HG03196 (cell line): ENCODE measurements around the gene MCRIP1.
A peak's percentile ranks its signal among the peaks of the same experiment; 100 is the strongest.

ENCODE experiments used
- ATAC-seq: cut with Tn5 transposase; IDR thresholded peaks from one replicate; pipeline ENCODE4 v1.9.1; 2021; ENCODE audit not compliant: unreplicated experiment

MCRIP1 gene

DNA sequence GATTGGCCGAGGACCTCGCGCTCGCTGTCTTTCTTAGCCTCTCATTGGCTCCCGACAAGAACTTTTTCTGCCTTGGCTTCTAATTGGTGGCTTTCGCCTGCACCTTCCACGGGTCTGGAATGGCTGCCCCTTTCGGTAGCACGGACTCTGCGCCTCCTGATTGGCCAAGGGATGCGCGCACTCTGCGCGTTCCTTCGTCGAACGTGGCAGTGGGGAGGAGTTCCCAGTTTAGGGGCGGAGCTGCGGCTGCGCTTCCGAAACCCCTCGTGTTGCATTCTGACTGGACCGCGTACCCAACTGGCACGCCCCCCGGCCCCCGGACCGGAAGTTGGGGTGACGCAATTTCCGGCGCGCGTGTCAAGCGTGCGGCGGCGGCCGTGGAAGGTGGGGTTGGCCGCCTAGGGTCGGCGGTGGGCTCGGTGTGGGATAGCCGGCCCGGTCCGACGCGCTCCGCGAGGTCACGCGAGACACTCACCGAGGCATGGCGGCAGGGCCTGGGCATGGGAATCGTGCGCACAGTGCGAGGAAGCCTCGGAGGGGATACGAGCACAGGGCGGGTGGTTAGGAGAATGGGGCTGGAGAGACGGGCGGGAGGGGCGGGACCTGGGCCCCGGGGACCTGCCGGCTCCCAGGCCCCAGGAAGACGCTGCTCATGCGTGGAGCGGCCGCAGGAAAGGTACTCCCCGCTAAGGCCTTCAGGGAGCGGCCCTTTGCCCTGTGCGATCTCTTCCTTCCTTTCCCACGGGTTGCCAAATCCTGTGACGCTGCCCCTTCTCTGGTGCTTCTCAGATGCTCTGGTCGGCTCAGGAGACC, 27.9 kb upstream of the MCRIP1 start:
- ATAC-seq = peak; percentile 77

DNA sequence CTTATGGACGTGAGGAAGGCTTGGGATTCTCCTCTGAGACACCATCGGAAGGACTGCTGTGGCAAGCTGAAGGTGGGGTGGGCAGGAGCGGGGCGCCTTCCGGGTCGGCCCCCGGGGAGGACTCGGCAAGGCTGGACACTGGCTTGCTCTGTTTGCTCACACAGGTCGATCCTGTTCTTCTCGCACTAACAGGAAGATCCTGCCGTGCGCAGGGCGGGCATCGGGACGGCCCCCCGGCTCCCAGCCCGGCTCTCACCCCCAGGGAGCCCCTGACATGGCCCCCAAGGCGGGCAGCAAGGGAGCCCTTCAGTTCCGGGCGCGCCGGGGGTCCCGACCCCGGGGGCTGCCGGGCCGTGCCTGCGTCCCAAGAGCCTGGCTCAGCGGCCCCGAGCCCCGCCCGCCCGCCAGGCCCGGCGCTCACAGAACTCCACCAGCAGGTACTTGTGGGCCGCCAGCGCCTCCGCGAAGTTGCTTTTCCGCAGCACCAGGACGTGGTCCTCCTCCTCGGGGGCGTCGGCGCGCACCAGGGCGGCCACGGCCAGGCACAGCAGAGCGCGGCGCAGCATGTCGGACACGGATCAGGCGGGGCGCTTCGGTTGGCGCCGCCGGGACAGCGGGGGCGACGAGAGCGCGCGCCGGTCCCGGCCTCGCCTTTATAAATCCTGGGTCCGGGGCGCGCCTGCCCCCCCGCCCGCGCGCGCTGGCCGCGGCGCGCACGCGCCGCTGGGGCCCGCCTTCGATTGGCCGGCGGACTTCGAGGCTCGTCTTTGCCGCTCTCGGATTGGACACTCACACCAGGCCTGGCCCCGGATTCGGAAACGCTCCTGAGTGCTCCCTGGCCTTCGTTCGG, 27.0 kb upstream of the MCRIP1 start, which contains the start of gene P4HB:
Gene P4HB (minus strand): TSS at position 630 of the 850 bp plus-strand sequence. CDS start 64 bp downstream, at position 566.
- ATAC-seq = peak; percentile 8

GRCh38 chr17:81858967-81859905, 26.1 kb upstream of the MCRIP1 start:
- no peak for ATAC-seq

DNA sequence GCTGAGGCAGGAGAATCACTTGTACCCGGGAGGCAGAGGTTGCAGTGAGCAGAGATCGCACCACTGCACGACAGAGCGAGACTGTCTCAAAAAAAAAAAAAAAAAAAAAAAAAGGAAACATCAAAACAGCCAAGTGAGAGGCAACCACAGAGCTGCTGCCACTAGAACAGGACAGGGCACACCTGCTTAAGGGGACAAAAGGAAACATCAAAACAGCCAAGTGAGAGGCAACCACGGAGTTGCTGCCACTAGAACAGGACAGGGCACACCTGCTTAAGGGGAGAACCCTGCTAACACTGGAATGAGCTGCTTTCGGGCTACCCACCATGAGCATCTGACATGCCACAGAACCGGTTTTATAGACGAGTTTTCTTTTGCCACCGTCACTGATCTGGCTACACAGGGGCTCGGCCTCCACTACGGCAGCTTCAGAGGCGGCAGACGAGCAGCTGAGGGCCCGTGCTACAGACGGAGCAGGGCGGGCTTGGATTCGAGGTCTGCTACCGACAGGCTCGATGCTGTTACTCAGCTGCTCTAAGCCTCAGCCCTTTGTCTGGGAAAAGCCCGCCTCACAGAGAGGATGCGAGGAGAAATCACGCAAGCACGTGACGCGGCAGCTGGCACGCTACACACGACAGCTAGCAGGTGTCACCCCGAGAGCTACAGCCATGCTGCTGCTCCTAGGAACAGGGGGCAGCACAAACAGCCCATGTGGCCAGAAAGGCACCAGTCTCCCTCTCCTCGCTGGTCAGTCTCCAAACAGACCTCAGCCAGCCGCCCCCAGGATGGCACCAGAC, 25.3 kb upstream of the MCRIP1 start:
- no peak for ATAC-seq

GRCh38 chr17:81854974-81855774, 22.1 kb upstream of the MCRIP1 start:
- ATAC-seq = no peak

DNA sequence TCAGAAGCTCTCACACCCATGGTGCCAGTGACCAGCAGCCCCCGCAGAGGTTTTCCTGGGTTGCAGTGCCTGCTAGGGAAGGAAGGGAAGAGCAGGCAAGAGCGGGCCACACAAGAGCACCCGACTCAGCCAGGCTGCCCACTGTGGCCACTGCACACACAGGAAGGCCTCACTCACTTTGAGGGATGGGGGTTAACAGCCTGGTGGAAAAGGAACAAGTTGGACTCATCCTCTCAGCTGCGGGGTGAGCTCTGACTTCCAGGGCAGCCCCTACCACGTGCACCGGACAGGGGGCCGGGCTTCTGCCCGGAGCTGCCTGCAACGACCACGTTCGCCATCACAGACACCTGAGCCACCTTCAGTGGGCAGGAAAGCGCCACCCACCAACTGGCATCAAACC, 19.1 kb upstream of the MCRIP1 start:
- ATAC-seq = no peak

DNA sequence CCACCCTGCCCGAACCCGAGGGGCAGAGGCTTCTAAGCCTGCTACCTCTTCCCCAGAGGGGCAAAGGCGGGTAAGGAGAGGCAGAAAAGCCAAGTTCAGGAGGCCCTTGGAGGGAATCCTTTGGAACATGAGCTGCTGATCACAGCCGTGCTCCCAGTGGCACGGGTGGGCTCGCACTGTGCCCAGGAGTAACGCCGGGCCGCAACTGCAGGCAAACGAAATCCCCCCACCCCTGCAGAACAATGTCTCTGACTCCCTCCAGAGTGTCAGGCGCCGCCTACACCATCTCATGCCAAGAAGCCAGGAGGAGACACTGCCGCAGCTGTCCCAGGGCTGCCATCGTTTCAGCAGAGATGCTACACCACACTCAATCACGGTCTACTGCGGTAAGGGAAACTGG, 18.3 kb upstream of the MCRIP1 start:
- ATAC-seq = no peak

- no peak for ATAC-seq
Observed at GRCh38 chr17:81849457-81849856, 16.4 kb upstream of the MCRIP1 start.

DNA sequence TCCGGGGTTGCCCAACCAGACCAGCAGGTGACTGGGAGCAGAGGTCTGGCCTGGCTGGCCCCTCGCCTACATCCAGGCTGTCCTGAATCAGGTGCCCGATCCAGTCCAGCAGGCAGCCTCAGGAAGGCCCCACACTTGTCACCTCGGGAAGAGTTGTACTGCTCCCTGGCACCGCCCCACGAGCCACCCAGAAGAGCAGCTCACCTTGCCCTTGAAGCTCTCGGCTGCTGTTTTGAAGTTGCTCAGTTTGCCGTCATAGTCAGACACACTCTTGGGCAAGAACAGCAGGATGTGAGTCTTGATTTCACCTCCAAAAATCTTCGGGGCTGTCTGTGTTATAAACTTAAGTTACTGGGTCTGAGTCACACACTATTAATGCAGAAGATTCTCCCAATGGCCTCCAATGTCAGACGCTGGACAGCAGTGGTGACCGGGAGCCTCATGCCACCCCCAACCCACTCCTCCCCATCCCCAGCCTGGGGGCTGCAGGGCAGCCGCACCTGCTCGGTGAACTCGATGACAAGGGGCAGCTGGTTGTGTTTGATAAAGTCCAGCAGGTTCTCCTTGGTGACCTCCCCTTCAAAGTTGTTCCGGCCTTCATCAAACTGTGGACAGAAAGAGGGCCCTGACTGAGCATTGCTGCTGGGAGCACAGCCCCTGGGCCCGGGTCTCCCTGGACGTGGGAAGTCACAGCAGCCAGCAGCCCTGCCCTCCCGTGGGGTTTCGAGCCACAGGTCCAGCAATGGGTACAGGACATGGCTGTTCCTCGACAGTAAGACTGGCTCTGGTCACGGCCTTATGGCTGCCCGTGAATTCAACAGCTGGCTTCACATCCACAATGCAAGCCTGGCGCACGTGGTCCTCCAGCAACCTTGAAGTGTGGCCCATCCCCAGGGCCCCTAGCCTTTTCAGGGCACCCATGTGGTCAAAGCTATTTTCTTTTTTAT, 13.9 kb upstream of the MCRIP1 start:
- ATAC-seq = no peak

GRCh38 chr17:81845881-81846742, 13.0 kb upstream of the MCRIP1 start:
- no peak for ATAC-seq

- no peak for ATAC-seq
Observed at GRCh38 chr17:81845361-81845760, 12.3 kb upstream of the MCRIP1 start.

- ATAC-seq = no peak
Observed at GRCh38 chr17:81844887-81845286, 11.8 kb upstream of the MCRIP1 start.

- no peak for ATAC-seq
Observed at GRCh38 chr17:81844327-81844851, 11.3 kb upstream of the MCRIP1 start.

DNA sequence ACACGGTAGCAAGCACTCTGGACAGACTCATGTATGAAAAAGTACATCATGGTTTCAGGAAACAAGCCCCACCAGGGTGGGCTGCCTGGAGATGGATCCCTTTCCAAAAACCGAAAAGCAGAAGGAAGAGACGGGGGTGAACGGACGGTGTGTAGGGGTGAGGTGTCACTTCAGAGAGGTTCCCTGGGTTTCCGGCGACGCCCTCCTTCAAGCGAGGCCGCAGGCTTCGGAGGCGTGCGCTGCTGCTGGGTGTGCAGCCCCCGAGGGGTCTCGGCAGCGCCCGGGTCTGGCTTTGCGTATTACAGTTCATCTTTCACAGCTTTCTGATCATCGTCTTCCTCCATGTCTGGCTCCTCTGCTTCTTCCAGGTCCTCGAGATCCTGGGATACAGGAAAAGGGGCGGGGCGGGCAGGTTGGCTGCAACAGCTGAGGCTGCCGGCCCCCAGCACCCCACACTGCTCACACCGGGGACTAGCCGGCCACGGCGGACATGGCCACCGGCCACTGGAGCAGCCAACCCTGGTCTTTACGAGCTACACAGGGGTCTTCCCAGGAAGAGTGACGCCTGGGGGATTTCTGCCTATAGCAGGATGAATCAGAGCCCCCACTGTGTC, 10.7 kb upstream of the MCRIP1 start:
- ATAC-seq = no peak

GRCh38 chr17:81842725-81843504, 9.8 kb upstream of the MCRIP1 start:
- ATAC-seq = no peak

DNA sequence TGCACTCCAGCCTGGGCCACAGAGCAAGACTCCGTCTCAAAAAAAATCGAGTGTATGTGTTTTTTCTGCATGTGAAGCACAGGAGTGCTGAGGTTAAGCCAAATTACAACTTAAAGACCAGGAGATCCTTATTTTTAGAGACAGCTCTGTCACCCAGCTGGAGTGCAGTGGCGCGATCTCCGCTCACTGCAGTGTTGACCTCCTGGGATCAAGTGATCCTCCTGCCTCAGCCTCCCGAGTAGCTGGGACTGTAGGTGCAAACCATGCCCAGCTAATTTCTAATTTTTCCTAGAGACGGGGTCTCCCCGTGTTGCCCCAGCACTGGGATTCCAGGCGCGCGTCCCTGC, 9.3 kb upstream of the MCRIP1 start:
- ATAC-seq = no peak
